A549 (cell line): ENCODE measurements around the gene MAMDC4. TPM values are rescaled to one million over a fixed set of nuclear protein-coding genes. Genes with fewer than 3 reads are reported as not detected.

Source experiments
- ATAC-seq, 2 experiments: fragments of 200-7000 bp in 1 of 2; fragments of >200 bp in 1 of 2; cut with Nextera tagmentation in 1 of 2; cut with Tn5 transposase in 1 of 2; 3 replicates each; pipeline versions ENCODE4 v1.8.0 to v1.9.1; 2018 to 2020; ENCODE audit warnings: mild to moderate bottlenecking in 1 of 2, moderate library complexity in 1 of 2
- CTCF ChIA-PET: fragments of 300-600 bp; sonication (Branson Sonifier 250); formaldehyde crosslinking; extraction: SDS; loops from one replicate; lab custom pipeline; 2021; ENCODE audit warnings: antibody characterized with exemption, inconsistent platforms; lab: Yijun Ruan, JAX
- POLR2A ChIA-PET: fragments of 350-600 bp; formaldehyde crosslinking; extraction: SDS; loops from one replicate; lab custom pipeline; 2021; ENCODE audit warnings: antibody characterized with exemption, inconsistent platforms; lab: Yijun Ruan, JAX
- DNase-seq, 2 experiments: peaks; one replicate each; pipeline versions ENCODE4 v3.0.0 to v3.0.0-alpha.2; 2011 to 2016; ENCODE audit warnings: low read depth in 1 of 2, low spot score in 1 of 2
- FAIRE-seq: peaks from 2 replicates; lab custom pipeline; 2011; peaks lifted over from hg19 to GRCh38; lab: Jason Lieb, UNC
- H3K27ac ChIP-seq, 2 experiments: fragments of >200 bp; sonication (Bioruptor Twin); formaldehyde crosslinking; 3 replicates each; pipeline ENCODE4 v1.5.1; 2016 to 2017
- H3K4me1 ChIP-seq: fragments of >200 bp; sonication (Bioruptor Twin); formaldehyde crosslinking; 3 replicates; pipeline ENCODE4 v1.6.1; 2016
- H3K4me2 ChIP-seq: fragments of >200 bp; sonication (Bioruptor Twin); formaldehyde crosslinking; 3 replicates; pipeline ENCODE4 v1.6.1; 2016
- H3K4me3 ChIP-seq: fragments of >200 bp; sonication (Bioruptor Twin); formaldehyde crosslinking; 3 replicates; pipeline ENCODE4 v1.5.1; 2016
- H3K9me3 ChIP-seq: fragments of >200 bp; sonication (Bioruptor Twin); formaldehyde crosslinking; 3 replicates; pipeline ENCODE4 v1.6.1; 2016
- CHD4 ChIP-seq: fragments of 200-600 bp; sonication (generic); IDR thresholded peaks from 2 replicates; pipeline ENCODE4 v1.6.1; 2016; ENCODE audit warnings: antibody characterized with exemption, mild to moderate bottlenecking, borderline replicate concordance
- CTCF ChIP-seq: fragments of >200 bp; sonication (Bioruptor Twin); formaldehyde crosslinking; IDR thresholded peaks from 3 replicates; pipeline ENCODE4 v1.5.1; 2016
- EHF ChIP-seq: fragments of 250-450 bp; sonication (Bioruptor Pico); IDR thresholded peaks from 2 replicates; pipeline ENCODE4 v1.5.0; 2020; ENCODE audit warnings: mild to moderate bottlenecking
- ESRRA ChIP-seq: fragments of 150-350 bp; IDR thresholded peaks from 2 replicates; pipeline ENCODE4 v1.6.1; 2014; ENCODE audit warnings: mild to moderate bottlenecking, low read length, borderline replicate concordance
- HDAC2 ChIP-seq: fragments of 200-600 bp; sonication (generic); IDR thresholded peaks from 2 replicates; pipeline ENCODE4 v1.6.1; 2016
- HEYL ChIP-seq: fragments of 250-450 bp; sonication (Bioruptor Pico); IDR thresholded peaks from 2 replicates; pipeline ENCODE4 v1.8.0; 2021; ENCODE audit warnings: mild to moderate bottlenecking, moderate library complexity
- JUN ChIP-seq, 2 experiments: fragments of >200 bp; sonication (Bioruptor Twin); formaldehyde crosslinking; IDR thresholded peaks; 2 replicates in 1 of 2; 3 replicates in 1 of 2; pipeline ENCODE4 v1.6.1; 2016 to 2017
- KDM1A ChIP-seq: fragments of 200-600 bp; sonication (generic); IDR thresholded peaks from 2 replicates; pipeline ENCODE4 v1.6.1; 2016; ENCODE audit warnings: low read depth, mild to moderate bottlenecking
- MYC ChIP-seq: IDR thresholded peaks from 2 replicates; pipeline ENCODE4 v1.6.1; 2012; ENCODE audit warnings: mild to moderate bottlenecking, inconsistent platforms, low read length, improper control_type of control experiment, borderline replicate concordance
- RAD21 ChIP-seq, 2 experiments: fragments of >200 bp in 1 of 2; sonication (Bioruptor Twin) in 1 of 2; formaldehyde crosslinking in 1 of 2; IDR thresholded peaks in 1 of 2; conservative IDR thresholded peaks in 1 of 2; 2 replicates in 1 of 2; 3 replicates in 1 of 2; pipeline ENCODE4 v1.6.1; 2012 to 2018; ENCODE audit warnings: inconsistent platforms in 1 of 2
- RCOR1 ChIP-seq: fragments of 150-350 bp; IDR thresholded peaks from 2 replicates; pipeline ENCODE4 v1.6.1; 2014; ENCODE audit warnings: antibody characterized with exemption, low read length, low read depth
- ZNF302 ChIP-seq: fragments of 250-450 bp; sonication (Bioruptor Pico); IDR thresholded peaks from 2 replicates; pipeline ENCODE4 v1.9.0; 2021; ENCODE audit warnings: inconsistent platforms, mild to moderate bottlenecking, moderate library complexity
- WGBS: methylation state at CpG from one replicate; pipeline ENCODE4 v1.1.6; 2017; ENCODE audit errors: missing lambda C conversion rate; 5-methylcytosine and 5-hydroxymethylcytosine counted together
- polyA plus RNA-seq, 4 experiments: library from polyadenylated mRNA; depleted of rRNA in 3 of 4; stranded (reverse); fragments of >200 nt; fragmentation: RNase III in 1 of 4; extraction: RNeasy Plus Mini Kit Qiagen cat#74134 plus additional on column Dnase treatment in 1 of 4; gene quantifications; 2 replicates in 3 of 4; 3 replicates in 1 of 4; pipeline ENCODE4 v1.2.3, GENCODE V29; 2011 to 2017
- TF ChIP-seq, protein P1 (sequence below): IDR thresholded peaks from 2 replicates; pipeline ENCODE4 v1.6.1; 2012; ENCODE audit warnings: low read depth, borderline replicate concordance

Gene MAMDC4
- polyA plus RNA-seq, 2 of the 4 experiments (the other 2 are of a cell fraction), result 1.3 to 7.3 TPM

DNA sequence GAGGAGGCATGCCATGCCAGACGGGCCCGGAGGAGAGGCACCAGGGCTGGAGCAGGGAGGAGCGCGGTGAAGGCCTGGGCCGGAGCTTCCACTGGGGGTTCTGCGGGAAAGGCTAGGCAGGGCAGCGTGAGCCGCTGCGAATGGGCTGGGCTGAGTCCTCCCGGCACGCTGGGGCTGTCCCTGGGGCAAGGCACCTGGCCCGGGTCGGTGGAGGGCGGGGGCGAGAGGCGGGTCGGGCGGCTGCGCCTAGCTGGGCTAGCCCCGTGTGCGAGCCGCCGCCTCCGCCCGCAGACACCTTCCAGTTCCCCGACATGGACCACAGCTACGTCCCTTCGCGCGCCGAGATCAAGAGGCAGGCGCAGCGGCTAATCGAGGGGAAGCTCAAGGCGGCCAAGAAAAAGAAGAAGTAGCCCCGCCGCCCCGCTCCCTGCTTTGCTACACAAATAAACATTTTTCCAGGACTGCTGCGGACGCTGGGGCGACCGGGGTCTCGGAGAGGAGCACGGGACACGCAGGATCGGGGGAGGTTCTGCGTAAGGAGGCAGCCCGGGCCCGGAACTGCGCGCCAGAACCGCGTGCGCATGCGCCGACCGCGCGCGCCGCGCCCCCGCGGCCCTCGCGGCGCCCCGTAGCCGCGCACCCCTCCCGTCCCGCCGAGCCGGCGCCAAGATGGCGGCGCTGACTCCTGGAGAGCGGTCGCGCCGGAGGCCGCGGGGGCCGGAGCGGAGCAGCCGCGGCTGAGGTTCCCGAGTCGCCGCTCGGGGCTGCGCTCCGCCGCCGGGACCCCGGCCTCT is 44.7 kb upstream of the MAMDC4 start, which contains the start of gene RABL6 (continued):
- no peak for TF ChIP-seq ESRRA
- TF ChIP-seq, protein P1, sequence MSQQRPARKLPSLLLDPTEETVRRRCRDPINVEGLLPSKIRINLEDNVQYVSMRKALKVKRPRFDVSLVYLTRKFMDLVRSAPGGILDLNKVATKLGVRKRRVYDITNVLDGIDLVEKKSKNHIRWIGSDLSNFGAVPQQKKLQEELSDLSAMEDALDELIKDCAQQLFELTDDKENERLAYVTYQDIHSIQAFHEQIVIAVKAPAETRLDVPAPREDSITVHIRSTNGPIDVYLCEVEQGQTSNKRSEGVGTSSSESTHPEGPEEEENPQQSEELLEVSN, result peak; percentile 84
- TF ChIP-seq MYC, result no peak
- TF ChIP-seq KDM1A, result no peak
- peak; percentile 82 to 91; a peak in 3 of 5 replicates for TF ChIP-seq JUN (IDR thresholded peaks at IDR 0.05)
- no peak for TF ChIP-seq CHD4
- TF ChIP-seq ZNF302 (CRISPR knock-in tag), result no peak

GRCh38 chr9:136808075-136808805 is 43.9 kb upstream of the MAMDC4 start:
- POLR2A ChIA-PET, result interaction anchor here (0.6 to 1.8 kb wide), 6 partner anchors 8 to 80 kb away, joined by 3 to 13 read pairs (median 4); partner anchors contain the start of gene TRAF2
- ATAC-seq, result peak; percentile 8 to 60
- H3K27ac ChIP-seq, result peak overlapping the region; percentile 95 to 98

GRCh38 chr9:136808806-136809158 is 43.4 kb upstream of the MAMDC4 start:
- Histone ChIP-seq H3K4me1 (peaks cover 24% of the 10 kb centered on the region), H3K4me3 (peak overlapping the region; percentile 88), H3K9me3 (no peaks in the 10 kb centered on the region), H3K4me2 (peak overlapping the region; percentile 98), H3K27ac (peak overlapping the region; percentile 95 to 98)
- ATAC-seq, result peak in 1 of 2 experiments; percentile 4; a peak in 2 of 6 replicates
- ChIA-PET POLR2A (no interaction called here), CTCF (interaction anchor here (1.2 to 9.9 kb wide), 7 partner anchors 10 to 238 kb away, joined by 3 to 110 read pairs (median 15); partner anchors contain the start of genes AJM1, NPDC1 and TMEM141)
- no peak for FAIRE-seq
- no peak for DNase-seq
- 17% methylated on average over 14 of the region's 14 CpGs for WGBS
- no peak for TF ChIP-seq CHD4

More at GRCh38 chr9:136808075-136808805, 43.9 kb upstream of the MAMDC4 start:
- peak overlapping the region; percentile 88 for H3K4me3 ChIP-seq
- peak overlapping the region; percentile 98 for H3K4me2 ChIP-seq
- no peaks in the 10 kb centered on the region for H3K9me3 ChIP-seq
- TF ChIP-seq JUN (IDR thresholded peaks at IDR 0.05) (peak in 1 of 2 experiments; percentile 54; a peak in 2 of 5 replicates), HDAC2 (no peak), RCOR1 (no peak), RAD21 (conservative IDR thresholded peaks at IDR 0.05 in 1 of 2, IDR thresholded peaks at IDR 0.05 in 1 of 2) (no peak), KDM1A (no peak), EHF (CRISPR knock-in tag) (no peak), CTCF (0 out of 3 replicates have a peak, but pooled peaks have one; percentile 4), HEYL (CRISPR knock-in tag) (no peak)
- FAIRE-seq (no peak), DNase-seq (no peak)
- 0% methylated on average over 14 of the region's 93 CpGs for WGBS
- H3K4me1 ChIP-seq, result peaks cover 24% of the 10 kb centered on the region
- CTCF ChIA-PET, result interaction anchor here (0.7 to 9.9 kb wide), 10 partner anchors 9 to 419 kb away, joined by 3 to 110 read pairs (median 4); partner anchors contain the start of genes AJM1, NPDC1, RNF224 and TMEM141
